MV-4-11 (cell line): ENCODE results near the gene GNB1L.

Experiments
- DNase-seq: peaks from one replicate; lab custom pipeline; 2025; lab: John Stamatoyannopoulos, UW

GNB1L gene

GRCh38 chr22:19823191-19823901 is 31.3 kb downstream of the GNB1L start:
- DNase-seq: no peak

- no peak for DNase-seq
These were observed 32.2 kb downstream of the GNB1L start for GRCh38 chr22:19822301-19823117.

GRCh38 chr22:19821523-19822300 is 33.0 kb downstream of the GNB1L start:
- no peak for DNase-seq

- no peak for DNase-seq
These were observed 33.7 kb downstream of the GNB1L start for GRCh38 chr22:19820880-19821522.

- DNase-seq: no peak
These were observed 34.5 kb downstream of the GNB1L start for GRCh38 chr22:19819911-19820879.

- no peak for DNase-seq
These were observed 35.3 kb downstream of the GNB1L start for GRCh38 chr22:19819208-19819910.

- no peak for DNase-seq
These were observed 36.1 kb downstream of the GNB1L start for GRCh38 chr22:19818324-19819207.

GRCh38 chr22:19816372-19817119 is 38.1 kb downstream of the GNB1L start:
- DNase-seq: no peak

- no peak for DNase-seq
These were observed 38.8 kb downstream of the GNB1L start for GRCh38 chr22:19815823-19816290.

GRCh38 chr22:19815093-19815822 is 39.4 kb downstream of the GNB1L start:
- DNase-seq: no peak

- no peak for DNase-seq
These were observed 40.2 kb downstream of the GNB1L start for GRCh38 chr22:19814428-19814827.

GRCh38 chr22:19812910-19813309 is 41.8 kb downstream of the GNB1L start:
- no peak for DNase-seq

GRCh38 chr22:19811811-19812771 is 42.6 kb downstream of the GNB1L start:
- no peak for DNase-seq

GRCh38 chr22:19811211-19811621 is 43.5 kb downstream of the GNB1L start:
- no peak for DNase-seq

GRCh38 chr22:19810381-19811201 is 44.1 kb downstream of the GNB1L start:
- DNase-seq: no peak

GRCh38 chr22:19809741-19810140 is 44.9 kb downstream of the GNB1L start:
- no peak for DNase-seq
